HUDEP-2 (cell line): ENCODE results near the gene ZXDC.

Experiments used
- DNase-seq, 76 experiments: peaks; one replicate each; lab custom pipeline; 2025; ENCODE audit not compliant: unreplicated experiment in 76 of 76; lab: John Stamatoyannopoulos, UW

Gene ZXDC

DNA sequence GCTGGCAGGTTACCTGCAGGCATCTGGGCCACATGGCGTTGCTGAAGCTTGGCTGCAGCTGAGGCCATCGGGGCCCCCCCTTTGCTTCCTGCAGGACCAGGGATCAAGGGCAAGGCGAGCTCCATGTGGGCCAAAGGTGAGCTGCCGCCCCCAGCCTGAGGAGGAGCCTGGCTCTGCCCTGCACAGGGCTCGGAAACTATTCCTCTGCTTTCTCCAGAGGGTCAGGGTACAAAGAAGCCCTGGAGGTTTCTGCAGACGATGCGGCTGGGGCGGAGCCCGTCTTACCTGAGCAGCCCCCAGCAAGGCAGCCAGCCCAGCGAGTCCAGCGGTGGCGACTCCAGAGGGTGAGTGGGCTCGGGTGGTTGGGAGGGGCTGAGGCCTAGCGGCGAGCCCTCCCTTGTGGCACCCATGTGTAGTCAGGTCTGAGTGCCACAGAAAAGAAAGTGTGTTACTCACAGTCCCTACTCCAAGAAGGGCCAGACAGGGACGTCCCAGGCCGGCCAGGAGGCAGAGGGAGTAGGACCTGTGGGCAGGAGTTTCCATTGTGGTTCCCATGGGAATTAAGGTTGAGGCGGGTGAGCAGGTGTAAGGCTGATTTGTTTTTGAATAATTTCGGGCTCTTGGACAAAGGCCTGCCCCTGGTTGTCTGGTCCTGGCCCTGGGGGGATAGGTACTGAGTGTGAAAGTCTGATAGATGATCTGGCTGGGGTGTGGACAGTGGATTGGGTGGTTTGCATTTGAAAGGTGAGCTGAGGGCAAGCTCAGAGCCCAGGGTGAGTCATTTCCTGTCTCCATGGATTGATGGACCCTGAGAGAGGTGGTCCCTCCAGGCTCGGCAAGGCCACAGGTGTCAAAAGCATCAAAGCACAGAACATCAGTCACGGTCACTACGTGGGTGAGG is 55.6 kb downstream of the ZXDC start:
- DNase-seq = no peak

DNA sequence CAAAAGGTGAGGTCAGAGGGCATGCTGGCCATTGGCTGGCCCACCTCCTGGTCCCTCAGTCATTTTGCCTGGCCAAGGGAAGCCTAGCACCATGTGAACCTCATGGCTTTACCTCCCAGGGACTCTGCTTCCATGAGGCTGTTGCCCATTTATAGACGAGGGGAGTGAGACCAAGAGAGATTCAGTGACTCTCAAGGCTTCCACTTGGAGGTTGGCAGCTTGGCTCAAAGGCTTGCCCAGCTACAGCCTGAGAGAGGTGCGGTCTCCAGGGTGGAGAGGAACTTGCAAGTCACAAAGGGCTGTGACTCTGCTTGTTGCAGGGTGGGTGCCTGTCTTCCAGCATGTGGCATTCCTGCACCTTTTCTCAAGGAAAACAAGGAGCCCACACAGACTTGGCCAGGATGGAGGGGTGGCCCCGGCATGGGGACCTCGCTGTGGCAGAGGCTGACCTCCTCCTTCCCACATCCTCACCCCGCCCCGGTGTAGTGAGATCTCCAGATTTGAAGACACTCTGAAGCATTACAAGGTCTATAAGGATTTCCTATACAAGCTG is 56.5 kb downstream of the ZXDC start:
- no peak for DNase-seq

DNA sequence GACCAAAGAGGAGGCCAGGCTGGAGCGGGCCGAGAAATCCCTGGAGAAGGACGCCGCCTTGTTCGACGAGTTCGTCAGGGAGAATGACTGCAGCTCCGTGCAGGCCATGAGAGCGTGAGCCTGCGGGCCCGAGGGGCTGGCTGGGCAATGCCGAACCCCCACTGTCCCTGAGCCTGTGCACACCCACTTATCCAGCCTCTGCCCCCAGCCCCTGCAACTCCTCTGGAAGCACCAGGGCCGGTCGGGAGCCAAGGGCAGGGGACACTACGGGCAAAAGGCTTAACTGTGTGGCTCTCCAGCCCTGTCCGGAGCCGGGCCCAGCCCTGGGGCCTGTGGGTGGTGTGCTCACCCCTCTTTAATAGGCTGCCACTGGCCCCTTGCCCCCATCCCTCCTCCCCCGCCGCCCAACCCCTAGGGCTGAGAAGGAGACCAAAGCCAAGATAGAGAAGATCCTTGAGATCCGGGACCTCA is 57.0 kb downstream of the ZXDC start:
- no peak for DNase-seq

DNA sequence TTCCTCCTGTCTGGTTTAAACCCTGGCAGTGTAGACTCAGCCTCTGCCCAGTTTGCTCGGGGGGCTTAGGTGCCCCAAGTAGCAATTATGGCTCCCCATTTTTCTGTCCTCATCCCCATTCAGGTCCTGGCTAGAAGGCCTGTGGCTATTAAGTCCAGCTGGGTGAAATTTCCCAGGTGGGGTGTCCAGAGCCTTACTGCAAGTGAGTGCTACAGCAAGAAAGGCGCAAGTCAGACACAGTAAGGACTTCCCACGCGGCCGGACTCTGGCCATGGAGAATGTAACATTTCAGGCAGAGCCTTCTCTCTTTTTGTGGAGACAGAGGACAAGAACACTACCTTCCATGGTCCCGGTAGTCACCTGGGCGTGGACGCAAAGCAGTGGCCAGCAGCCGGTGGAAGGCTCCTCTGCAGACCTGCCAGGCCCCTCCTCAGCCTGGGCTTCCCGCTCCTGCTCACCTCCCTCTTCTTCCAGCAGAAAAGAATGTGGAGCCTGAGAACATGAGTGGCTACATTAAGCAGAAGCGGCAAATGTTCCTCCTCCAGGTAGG is 57.6 kb downstream of the ZXDC start:
- DNase-seq = no peak

DNA sequence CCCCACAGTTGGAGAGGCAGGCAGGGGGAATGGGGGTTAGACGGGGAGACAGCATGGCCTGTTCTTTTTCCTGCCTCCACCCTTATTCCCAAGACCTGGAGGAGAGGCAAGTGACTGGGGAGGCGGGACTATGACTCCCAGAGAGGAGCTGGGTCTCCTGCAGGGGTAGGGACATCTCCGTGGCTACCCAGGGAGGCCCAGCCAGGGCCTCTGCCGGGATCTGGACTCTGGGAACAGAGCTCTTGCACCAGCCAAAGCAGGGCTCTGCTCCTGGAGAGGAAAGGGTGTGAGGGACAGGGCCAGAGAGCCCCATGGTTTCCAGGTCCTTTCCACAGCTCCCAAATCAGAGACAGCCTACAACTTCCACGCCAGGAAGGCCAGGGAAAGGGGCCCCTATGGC is 58.2 kb downstream of the ZXDC start:
- DNase-seq = no peak

DNA sequence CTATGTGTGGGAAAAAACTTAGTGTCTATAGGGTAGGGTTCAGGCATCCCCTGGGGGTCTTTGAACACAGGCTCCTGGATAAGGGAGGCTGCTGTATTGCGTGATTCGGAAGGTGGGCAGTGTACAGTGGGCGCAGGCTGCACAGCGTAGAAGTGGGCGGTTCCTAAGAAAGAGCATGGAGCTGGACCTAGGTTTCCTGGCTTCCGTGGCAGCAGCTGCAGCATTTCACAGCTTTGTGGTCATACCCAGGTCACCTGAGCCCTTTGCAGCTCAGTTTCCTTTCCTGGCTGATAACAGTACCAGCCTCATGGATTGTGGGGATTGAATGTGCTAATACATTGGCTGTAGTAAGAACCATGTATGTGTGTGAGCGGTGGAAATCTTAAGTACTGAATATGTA is 58.7 kb downstream of the ZXDC start:
- DNase-seq = no peak

DNA sequence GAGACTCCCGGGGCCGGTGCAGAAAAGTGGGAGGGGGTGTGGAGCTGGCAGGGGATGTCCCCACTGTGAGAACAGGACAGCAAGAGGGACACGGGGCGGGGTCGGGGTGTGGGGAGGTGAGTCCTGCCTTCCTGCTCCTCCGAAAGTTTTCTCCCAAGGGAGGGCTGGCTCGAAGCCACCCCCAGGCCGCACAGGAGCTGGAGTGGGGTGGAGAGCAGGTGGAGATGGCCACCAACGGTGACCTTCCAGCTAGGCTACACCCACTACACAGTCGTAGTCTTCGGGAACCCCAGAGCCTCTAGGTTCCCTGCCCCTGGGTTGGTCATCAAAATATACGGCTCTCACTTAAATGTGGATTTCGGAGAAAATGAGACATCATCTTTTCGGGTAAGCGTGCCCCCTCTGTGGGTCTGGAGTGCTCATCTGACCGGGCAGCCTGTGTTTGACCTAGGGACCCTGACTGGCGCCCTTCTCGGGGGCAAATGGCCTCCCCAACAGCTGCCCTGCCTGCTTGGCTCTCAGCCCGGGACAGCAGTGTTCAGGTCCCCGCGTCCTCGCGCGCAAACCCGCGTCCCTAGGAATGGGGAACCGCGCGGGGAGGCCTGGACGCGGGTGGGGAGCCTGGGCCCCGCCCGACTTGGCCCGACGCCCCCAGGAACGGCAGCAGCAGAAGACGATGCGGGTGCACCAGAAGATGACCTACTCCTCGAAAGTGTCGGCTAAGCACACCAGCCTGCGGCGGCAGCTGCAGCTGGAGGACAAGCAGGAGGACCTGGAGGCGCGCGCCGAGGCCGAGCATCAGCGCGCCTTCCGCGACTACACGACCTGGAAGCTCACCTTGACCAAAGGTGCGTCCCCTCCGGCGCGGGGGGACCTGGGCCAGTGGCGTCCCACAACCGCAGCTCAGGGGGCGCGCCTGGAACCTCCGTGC is 59.8 kb downstream of the ZXDC start:
- no peak for DNase-seq

DNA sequence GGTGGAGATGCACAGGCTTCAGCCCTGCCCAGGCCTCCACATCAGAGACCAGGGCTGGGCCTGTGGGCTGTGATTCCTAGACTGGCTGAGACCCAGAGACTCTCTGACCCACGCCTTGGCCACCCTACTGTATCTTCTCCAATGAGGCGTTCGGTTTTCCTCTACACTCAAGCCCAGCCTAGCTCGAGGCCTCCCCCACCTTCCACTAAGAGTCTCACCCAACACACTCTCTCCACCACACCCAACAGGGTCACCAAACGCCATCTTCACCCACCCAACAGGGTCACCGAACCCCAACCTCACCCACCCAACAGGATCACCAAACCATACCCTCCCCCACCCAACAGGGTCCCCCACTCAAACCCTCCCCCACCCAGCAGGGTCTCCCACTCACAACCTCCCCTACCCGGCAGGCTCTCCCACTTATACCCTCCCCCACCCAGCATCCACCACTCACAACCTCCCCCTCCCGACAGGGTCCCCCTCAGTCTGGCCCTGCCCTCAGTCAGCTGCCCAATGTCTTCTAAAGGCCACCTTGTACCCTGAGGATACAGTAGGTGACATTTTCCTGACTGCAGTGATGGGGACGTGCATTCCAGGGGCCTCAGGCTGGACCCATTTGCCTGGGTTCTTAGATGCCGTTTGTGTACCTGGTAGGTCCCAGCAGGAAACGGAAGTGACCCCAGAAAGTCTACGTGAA is 60.6 kb downstream of the ZXDC start:
- no peak for DNase-seq

DNA sequence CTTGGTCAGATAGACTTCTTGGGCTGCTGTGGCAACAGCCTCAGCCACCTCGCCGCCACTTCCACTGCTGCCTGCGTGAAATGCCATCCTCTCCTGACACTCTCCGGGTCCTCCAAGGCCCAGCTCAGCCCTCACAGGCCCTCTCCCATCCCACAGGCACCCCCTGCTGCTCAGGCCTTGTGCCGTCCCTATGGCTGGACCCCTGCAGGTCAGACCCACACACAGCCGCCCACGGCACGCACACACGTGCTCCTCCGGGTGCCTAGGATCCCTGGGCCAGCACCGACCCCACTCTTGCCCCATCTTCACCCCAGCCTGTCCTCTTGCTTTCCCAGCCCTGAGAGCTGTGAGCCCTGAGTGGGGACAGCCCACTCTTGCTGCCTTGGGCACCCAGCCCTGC is 61.3 kb downstream of the ZXDC start:
- no peak for DNase-seq

DNA sequence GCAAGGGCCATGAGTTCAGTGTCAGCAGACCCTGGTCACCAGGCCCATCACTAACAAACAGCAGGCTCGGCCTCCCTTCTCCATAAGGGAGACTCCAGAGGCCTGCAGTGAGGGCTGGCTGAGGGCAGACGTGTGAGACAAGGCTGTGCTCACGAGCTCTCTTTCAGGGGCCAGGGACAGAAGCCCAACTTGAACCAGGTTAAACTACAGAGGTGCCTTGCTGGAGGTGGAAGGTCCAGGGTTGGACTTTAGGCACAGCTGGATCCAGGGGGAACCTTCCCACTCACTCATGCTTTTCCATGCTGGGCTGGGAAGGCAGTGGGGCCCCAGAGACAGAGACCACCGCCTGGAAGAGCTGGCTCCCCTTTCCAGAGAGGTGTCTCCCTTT is 62.0 kb downstream of the ZXDC start:
- DNase-seq = no peak

DNA sequence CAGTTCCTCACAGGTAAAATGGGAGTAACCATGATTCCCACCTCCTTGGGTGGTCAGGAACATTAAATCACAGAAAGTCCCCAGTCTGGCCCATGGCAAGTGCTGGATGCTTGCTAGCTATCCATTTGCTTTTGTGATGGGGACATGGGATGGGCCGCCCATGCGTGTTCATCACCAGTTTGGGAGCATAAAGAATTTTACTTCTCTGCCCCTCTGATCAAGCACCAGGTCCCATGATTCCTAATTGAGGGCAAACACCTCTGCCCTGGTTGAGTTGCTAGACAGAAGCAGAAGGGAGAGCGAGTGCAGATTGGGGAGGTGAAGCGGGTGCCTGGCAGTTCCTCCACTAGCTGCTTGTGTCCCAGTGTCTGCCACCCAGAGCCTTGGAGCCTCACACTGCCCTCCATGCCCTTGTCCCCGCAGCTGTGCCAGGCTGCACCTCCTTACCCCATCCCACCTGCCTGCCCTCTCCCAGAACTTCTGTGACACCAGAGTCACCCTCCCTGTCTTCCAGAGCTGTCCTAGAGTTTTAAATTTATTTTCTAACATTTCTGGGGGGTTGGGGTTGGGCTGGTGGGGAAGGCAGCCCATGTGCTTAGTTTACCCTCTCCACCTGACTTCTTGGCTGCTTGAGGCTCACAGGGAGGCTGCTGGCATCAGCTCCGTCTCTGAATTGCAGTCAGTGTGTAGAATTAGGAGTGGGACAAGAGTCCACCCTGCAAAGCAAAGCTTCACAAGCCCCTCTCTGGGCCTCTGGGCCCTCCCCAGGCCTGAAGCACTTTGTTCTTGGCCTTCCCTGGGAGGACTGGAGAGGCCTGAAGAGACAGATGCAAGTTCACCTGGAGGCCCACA is 62.6 kb downstream of the ZXDC start:
- DNase-seq = no peak

DNA sequence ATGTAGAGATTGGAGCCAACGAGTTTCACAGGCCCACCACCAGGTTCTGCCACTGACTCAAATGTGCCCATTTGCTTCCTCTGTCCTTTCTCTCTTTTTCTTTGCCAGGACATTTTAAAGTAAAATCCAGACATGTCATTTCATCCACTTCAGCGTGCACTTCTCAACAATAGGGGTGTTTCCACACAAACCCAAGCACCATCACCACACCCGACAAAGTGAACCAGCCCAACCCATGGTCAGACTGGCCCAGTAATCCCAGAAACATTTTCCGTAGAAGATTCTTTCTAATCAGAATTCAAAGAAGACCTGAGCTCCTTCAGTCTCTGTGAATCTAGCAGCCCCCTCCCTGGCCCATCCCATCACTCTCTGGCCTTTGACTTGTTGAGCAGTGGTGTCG is 67.6 kb downstream of the ZXDC start:
- no peak for DNase-seq

DNA sequence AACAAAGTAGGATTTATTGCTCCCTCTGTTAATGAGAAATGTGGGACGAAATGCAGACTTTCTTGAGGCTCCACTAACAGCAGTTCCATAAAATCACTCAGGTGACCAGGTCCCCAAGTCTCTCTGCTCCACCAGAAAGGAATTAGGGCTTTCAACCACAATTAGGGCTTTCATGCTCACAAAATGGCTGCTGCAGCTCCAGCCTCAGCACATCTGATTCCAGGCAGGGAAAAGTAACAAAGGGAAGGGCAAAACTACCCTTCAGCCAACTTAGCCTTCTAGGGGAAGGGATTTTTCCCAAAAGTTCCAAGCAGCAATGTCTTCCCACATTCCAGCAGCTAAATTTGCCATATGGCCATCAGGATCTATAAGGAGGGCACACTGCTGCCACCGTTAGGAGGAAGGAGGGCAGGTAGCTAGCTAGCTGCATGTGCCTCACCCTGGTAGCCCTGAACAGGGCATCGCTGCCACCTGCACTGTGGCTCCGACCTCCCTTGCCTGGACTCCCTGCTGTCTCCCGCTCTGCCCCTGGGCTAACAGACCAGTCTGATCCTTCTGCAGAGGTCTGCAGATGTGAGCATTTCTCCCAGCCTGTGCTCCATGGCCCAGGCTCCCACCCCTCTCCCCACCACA is 68.2 kb downstream of the ZXDC start:
- DNase-seq = no peak

DNA sequence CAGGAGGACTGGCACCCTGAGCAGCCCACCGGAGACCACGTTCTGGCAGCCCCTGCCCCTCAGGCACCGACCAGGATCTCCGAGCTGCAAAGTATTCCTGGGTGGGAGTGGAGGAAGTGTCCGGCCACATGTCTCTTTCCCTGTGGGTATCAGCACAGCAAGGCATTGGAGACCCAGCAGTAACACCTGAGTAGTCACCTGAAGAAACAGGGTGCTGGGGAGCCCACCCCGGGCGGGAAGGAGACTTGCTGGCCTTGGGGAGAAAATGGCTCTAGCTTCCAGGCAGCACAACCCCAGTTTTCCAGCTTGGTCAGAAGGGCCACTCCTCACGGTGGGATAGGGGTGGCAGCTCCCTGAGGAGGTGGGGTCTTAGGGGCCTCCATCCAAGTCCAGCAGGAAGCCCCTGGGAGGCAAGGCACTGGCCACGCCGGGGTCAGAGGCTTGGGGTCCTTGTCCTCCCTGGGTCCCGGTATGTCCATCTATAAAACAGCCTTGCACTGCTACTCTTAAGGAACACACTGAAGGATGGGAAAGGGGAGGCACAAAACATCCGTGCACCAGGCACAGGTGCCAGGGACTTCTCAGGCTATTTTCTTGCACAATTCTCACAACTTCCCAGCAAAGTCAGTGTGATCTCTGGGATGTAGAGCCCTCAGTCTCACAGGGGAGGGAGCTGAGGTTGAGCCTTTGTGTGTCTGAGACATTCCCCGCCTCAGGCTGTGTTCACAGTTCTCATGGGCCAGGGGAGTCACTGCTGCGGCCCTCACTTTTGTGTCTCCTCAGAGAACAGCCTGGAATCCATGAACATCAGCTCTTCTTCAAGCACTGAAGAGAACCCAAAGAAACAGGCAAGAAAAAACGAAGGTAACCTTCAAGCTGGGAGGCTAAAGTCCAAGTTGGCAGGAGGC is 69.0 kb downstream of the ZXDC start:
- no peak for DNase-seq

DNA sequence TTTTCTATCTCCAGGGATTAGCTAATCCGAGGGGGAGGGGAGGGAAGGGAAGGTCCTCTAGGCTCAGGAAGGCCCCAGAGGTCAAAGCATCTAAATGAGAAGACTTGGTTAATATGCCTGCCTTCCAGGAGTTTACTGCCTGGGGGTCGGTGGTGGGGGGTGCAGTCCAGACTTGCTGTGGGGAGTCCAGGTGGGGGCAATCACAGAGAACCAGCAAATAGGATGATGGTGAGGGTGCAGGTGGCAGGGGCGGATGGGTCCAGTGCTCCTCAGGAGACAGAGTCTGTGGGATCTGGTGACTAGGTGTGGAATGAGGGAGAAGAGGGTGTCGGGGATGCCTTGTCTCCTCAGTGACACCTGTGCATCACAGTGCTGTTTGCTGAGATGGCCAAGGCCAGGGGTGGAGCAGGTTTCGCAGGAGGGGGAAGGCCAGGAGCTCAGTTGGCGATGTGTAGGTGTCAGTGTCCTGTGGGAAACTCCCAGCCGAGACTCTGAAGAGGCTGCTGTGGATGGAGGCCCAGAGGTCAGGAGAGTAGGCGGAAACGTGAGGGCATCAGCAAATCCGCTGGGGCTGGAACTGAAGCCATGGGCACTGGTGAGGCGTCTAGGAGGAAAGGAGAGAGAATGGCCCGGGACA is 72.9 kb downstream of the ZXDC start:
- no peak for DNase-seq

DNA sequence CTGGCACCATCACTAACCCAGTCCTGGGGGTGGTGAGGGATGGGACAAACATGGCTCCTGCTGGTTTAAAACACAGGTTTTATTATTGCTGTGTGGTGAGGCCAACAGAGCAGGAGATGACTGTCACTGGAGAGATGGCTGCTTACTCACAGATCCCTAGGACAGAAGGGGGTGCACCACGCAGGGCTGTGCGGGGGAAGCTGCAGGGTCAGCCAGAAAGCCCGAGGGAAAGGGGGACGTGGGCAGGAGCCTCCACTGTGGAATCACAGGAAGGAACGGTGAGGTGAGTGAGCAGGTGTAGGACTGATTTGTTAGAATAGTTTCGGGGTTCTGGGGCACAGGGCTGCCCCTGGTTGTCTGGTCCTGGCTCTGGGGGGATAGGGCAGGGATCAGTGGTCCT is 73.5 kb downstream of the ZXDC start:
- DNase-seq = no peak

DNA sequence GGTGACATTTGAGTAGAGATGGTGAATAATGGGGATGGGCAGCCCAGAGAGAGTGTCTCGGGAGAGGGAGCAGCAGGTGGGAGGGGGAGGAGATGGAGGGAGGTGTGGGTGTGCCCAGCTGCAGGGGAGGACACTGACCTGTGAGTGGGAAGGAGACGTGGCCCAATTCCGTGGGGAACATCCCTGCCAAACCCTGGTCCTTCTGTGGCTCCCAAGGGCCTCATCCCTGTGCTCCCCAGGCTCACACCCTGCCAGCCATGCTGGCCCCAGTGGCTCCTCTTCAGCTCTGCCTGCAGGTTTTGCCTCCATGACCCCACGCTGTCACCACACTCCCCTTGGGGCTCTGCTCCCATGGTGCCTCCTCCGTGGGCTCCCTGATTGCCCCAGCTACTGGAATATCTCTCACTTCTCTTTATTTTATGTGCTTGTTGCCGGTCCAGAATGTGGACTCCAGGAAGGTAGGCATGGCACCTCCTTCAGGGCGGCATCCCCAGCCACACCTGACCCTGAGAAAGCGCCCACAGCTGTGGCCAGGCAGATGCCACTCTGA is 74.0 kb downstream of the ZXDC start:
- DNase-seq = no peak
